Measurements from ENCODE around the gene FGFBP2.

- TF ChIP-seq, protein P1, sequence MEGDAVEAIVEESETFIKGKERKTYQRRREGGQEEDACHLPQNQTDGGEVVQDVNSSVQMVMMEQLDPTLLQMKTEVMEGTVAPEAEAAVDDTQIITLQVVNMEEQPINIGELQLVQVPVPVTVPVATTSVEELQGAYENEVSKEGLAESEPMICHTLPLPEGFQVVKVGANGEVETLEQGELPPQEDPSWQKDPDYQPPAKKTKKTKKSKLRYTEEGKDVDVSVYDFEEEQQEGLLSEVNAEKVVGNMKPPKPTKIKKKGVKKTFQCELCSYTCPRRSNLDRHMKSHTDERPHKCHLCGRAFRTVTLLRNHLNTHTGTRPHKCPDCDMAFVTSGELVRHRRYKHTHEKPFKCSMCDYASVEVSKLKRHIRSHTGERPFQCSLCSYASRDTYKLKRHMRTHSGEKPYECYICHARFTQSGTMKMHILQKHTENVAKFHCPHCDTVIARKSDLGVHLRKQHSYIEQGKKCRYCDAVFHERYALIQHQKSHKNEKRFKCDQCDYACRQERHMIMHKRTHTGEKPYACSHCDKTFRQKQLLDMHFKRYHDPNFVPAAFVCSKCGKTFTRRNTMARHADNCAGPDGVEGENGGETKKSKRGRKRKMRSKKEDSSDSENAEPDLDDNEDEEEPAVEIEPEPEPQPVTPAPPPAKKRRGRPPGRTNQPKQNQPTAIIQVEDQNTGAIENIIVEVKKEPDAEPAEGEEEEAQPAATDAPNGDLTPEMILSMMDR (conservative IDR thresholded peaks at IDR 0.05; ENCODE audit: low read depth in 2 of 2), result no peak
- TF ChIP-seq REST (IDR thresholded peaks at IDR 0.05; ENCODE audit: unreplicated experiment) (no peak), EZH2 (IDR thresholded peaks at IDR 0.05; ENCODE audit: low read depth, unreplicated experiment) (no peak), NANOG (IDR thresholded peaks at IDR 0.05; ENCODE audit: borderline replicate concordance) (no peak)
Observed at GRCh38 chr4:15990570-15991285, 27.8 kb upstream of the FGFBP2 start.
